OCI-LY7 (cell line): ENCODE results near the gene PLIN1.

Experiments
- CTCF ChIP-seq: fragments of 200-600 bp; sonication (generic); conservative IDR thresholded peaks from 2 replicates; pipeline ENCODE4 v1.5.1; 2014; ENCODE audit warnings: mild to moderate bottlenecking, antibody characterized with exemption, low read length, moderate library complexity, mixed read lengths
- EZH2phosphoT487 ChIP-seq: fragments of 200-600 bp; sonication (generic); IDR thresholded peaks from 2 replicates; pipeline ENCODE4 v1.6.1; 2018; ENCODE audit warnings: low read depth, borderline replicate concordance, mild to moderate bottlenecking, mixed run types, antibody characterized with exemption, low read length, moderate library complexity, mixed read lengths

GRCh38 chr15:89621547-89621946 is 57.6 kb downstream of the PLIN1 start:
- no peak for TF ChIP-seq CTCF
- TF ChIP-seq EZH2phosphoT487 = no peak
